NCI-H2196 (cell line): Measurements from ENCODE around the gene CACNA1G.

Experiments
- DNase-seq: peaks from one replicate; lab custom pipeline; 2025; ENCODE audit not compliant: unreplicated experiment; lab: John Stamatoyannopoulos, UW

The CACNA1G gene

GRCh38 chr17:50585891-50586290, 25.4 kb downstream of the CACNA1G start:
- no peak for DNase-seq

- DNase-seq, result no peak
Measured at GRCh38 chr17:50586421-50587247, 26.1 kb downstream of the CACNA1G start.

DNA sequence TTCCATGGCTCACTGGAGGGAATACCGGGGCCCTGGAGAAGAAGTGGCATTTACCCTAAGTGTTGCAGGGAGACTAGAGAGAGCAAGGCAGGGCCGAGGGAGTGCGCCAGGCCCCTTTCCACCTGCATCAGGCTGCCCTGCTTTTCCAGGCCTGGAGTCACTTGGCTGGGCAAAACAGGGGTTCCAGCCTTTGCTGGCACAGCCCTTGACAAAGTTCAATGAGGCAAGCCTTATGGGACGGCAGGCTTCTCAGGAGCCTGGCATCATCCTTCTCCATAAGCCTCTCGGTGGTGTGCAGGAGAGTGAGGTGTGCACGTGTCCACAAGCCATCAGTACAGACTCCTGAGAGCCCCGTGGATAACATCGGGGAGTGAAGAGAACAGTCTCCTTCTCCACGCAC, 27.1 kb downstream of the CACNA1G start:
- DNase-seq, result no peak

DNA sequence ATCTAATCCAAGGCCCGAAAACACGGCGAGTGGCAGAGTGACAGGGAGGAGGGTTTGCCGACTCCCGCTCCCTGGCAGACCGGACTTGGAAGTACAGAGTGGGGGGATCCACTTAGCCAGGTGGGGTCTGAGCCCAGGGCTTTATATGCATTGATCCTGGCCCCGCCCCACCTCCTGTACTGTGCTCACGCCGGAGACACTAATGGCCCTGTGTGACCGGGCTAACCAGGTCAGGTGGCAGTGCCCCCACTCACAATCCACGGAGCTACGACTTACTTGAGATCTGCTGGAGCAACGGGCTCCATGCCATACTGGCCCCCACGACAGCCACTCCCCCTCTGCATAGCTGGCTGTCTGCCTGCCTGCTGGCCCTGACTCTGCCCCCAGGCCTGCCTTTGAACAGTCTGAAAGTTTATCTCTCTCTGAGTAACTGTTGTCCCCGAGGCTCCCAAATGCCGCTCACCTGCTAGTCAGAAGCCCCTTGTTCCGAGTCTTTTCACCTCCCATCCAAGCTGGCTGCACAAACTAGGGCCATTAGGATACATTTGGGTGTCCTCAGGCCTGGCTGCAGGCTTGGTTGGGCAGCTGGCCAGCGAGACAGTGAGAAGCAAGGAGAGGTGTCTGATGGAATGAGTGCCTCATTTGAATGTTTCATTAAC, 28.0 kb downstream of the CACNA1G start:
- no peak for DNase-seq

DNA sequence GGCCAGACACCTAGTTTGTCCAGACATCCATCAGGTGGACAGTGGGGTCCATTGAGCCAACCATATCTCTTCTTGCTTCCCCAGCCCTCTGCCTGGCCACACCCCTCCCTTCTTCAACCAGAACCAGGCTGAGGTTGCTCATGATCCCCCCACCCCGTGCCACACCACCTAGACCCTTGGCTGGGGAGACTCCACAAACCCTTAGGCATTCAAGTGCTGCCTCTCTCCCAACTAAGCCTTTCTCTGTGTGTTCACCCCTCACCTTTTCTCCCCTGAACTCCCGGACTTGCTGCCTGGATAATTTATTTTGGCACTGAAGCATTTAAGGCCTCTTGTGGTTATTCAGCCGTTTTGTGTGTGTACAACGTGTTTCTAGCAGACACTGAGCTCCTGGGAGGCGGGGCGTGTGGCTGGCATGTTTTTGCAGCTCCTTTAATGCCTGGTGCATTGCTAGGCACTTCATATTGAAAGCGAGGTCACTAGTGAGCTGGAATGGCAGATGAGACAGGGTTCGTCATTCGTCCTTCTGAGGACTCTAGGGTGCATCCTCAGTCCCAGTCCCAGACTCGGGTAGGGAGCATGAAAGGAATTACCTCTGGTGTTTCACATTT, 28.7 kb downstream of the CACNA1G start:
- no peak for DNase-seq

GRCh38 chr17:50590946-50591737, 30.6 kb downstream of the CACNA1G start:
- no peak for DNase-seq

- DNase-seq, result peak; percentile 81
Measured at GRCh38 chr17:50593321-50593720, 32.8 kb downstream of the CACNA1G start.

GRCh38 chr17:50594128-50594823, 33.8 kb downstream of the CACNA1G start:
- DNase-seq, result no peak

GRCh38 chr17:50594892-50595291, 34.4 kb downstream of the CACNA1G start:
- no peak for DNase-seq

- DNase-seq, result no peak
Measured at GRCh38 chr17:50596191-50597037, 35.9 kb downstream of the CACNA1G start.

DNA sequence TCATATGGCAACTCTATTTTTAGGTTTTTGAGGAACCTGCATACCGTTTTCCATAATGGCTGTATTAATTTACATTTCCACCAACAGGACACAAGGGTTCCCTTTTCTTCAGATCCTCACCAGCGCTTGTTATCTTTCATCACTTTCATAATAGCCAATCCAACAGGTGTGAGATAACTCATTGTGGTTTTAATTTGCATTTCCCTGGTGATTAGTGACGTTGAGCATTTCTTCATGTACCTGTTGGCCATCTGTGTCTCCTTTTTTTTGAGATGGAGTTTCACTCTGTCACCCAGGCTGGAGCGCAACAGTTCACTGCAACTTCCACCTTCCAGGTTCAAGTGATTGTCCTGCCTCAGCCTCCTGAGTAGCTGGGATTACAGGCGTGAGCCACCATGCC, 38.0 kb downstream of the CACNA1G start:
- DNase-seq, result no peak

DNA sequence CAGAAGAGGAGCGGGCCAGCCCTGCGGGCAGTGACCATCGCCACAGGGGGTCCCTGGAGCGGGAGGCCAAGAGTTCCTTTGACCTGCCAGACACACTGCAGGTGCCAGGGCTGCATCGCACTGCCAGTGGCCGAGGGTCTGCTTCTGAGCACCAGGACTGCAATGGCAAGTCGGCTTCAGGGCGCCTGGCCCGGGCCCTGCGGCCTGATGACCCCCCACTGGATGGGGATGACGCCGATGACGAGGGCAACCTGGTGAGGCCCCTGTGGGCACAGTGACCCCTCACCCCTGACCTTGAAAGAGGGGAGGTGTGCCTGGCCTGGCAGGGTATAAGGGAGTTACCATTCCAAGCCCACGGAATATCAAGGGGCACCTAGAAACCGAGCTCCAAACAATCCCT, 39.1 kb downstream of the CACNA1G start:
- DNase-seq, result no peak

- DNase-seq, result no peak
Measured at GRCh38 chr17:50601823-50602375, 41.4 kb downstream of the CACNA1G start.

DNA sequence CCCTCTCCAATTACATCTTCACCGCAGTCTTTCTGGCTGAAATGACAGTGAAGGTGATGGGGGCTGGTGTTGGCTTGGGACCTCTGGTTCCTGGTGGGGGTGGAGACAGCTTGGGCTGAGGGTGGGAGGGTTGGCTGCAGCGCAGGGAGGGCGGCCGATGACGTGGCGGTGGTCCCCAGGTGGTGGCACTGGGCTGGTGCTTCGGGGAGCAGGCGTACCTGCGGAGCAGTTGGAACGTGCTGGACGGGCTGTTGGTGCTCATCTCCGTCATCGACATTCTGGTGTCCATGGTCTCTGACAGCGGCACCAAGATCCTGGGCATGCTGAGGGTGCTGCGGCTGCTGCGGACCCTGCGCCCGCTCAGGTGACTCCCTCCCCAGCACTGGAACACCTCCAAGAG, 42.3 kb downstream of the CACNA1G start:
- no peak for DNase-seq

GRCh38 chr17:50603340-50603739, 42.8 kb downstream of the CACNA1G start:
- peak; percentile 17 for DNase-seq

DNA sequence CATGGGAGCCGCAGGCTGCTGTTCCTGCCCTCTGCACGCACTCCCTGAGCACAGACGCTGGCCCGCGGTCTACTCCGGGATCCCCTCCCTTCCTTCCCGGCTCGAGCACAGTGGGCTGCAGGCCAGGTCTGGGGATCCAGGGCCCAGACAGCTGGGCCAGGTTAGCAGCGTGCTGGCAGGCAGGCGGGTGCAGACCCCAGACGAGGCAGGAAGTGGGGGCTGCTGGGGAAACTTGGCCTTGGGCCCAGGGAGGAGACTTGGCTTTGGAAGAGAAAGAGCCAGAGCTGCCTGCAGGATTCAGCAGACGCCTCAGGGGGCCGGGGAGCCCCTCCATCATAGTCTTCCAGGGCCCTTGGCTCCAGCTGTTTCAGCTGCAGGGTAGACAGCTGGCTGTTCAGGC, 44.0 kb downstream of the CACNA1G start:
- DNase-seq, result no peak

DNA sequence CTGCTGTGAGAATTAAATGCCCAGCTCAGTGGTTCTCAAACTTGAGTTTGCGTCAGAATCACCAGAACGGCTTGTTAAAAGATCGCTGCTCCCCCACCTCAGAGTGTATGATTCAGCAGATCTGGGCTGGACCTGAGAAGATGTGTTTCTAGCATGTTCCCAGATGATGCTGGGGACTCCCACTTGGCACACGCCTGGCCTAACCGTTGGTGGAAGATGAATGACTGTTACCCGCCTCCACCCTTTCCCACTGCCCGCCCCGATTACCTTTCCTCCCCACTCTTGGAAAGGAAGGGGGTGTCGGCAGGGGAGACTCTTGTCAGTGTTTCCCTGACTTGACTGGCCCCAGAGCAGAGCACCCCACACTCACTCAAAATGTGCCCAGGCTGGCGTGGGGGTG, 44.9 kb downstream of the CACNA1G start:
- DNase-seq, result no peak

GRCh38 chr17:50607522-50608175, 47.1 kb downstream of the CACNA1G start:
- DNase-seq, result no peak
